DMS 273 treated with DMSO at 0.1 percent for 48 hours (cell line): ENCODE results near the gene AVPR2.

Experiments used
- DNase-seq: peaks from one replicate; lab custom pipeline; 2025; lab: John Stamatoyannopoulos, UW

Gene AVPR2

GRCh38 chrX:153952373-153953026, 48.0 kb downstream of the AVPR2 start:
- DNase-seq: no peak

GRCh38 chrX:153953342-153953830, 48.9 kb downstream of the AVPR2 start:
- peak; percentile 65 for DNase-seq

- no peak for DNase-seq
These were observed 49.6 kb downstream of the AVPR2 start for GRCh38 chrX:153953892-153954557.

GRCh38 chrX:153954558-153955227, 50.2 kb downstream of the AVPR2 start:
- no peak for DNase-seq

- no peak for DNase-seq
These were observed 50.8 kb downstream of the AVPR2 start for GRCh38 chrX:153955228-153955732.

DNA sequence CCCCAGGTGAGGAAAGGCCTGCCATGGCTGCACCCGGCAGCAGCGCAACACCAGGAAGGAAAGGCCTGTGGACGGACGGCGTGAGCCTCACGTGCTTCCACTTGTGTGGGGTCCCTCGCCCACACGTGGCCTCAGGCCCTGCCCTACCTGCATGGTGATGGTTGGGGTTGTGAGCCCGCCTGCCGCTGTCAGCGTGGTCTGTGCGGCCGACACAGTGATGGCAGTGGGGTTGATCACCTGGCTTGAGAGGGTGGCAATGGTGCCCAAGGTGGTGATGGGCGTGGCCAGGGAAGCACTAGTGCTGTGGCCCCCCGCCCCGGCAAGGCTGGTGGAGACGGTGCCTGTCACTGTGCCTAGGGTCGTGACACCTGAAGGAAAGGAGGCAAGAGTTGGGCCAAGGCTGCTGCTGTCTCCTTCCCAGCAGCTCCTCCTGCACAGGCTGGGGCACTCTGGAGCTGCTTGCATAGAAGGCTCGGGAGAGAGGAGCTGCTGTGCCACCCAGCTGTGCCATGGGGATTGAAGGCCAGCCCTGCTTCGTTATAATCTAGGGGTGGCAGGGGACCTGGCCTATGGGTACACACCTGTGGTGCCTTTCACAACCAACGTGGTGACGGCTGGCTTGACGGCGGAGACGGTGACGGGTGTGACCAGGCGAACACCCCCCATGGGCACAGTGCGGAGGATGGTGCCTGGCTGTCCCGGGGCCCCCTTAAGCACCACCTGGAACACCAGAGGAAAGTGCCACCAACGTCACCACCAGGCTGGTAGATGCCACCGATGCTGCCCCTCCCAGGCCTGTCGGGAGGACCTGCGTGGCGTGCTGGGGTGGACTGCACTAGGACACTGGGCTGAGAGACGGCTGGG, 51.8 kb downstream of the AVPR2 start:
- no peak for DNase-seq
